GM18498 (cell line): Measurements from ENCODE around the gene ARFGEF2.
"Not testable (repeated sequence)": the region's sequence is repeated elsewhere in the genome, so short reads cannot be mapped to it uniquely, and the experiment has no call there.

Source experiments
- ATAC-seq: cut with Tn5 transposase; IDR thresholded peaks from one replicate; pipeline ENCODE4 v1.9.1; 2021; ENCODE audit warnings: mild to moderate bottlenecking, moderate library complexity; ENCODE audit not compliant: unreplicated experiment

The ARFGEF2 gene

GRCh38 chr20:48926821-48927220 lies 5.3 kb downstream of the ARFGEF2 start:
- no peak for ATAC-seq

- no peak for ATAC-seq
Observed at GRCh38 chr20:48928832-48929725, 7.6 kb downstream of the ARFGEF2 start.

- no peak for ATAC-seq
Observed at GRCh38 chr20:48930035-48930434, 8.5 kb downstream of the ARFGEF2 start.

GRCh38 chr20:48930878-48931277 lies 9.4 kb downstream of the ARFGEF2 start:
- no peak for ATAC-seq

- ATAC-seq = no peak
Observed at GRCh38 chr20:48931527-48932374, 10.2 kb downstream of the ARFGEF2 start.

- ATAC-seq = no peak
Observed at GRCh38 chr20:48932375-48932941, 10.9 kb downstream of the ARFGEF2 start.

GRCh38 chr20:48933017-48933766 lies 11.7 kb downstream of the ARFGEF2 start:
- ATAC-seq = no peak

GRCh38 chr20:48934273-48934877 lies 12.9 kb downstream of the ARFGEF2 start:
- not testable (repeated sequence) for ATAC-seq

- ATAC-seq = not testable (repeated sequence)
Observed at GRCh38 chr20:48934966-48935365, 13.5 kb downstream of the ARFGEF2 start.

- not testable (repeated sequence) for ATAC-seq
Observed at GRCh38 chr20:48936178-48936577, 14.7 kb downstream of the ARFGEF2 start.

GRCh38 chr20:48937674-48938073 lies 16.2 kb downstream of the ARFGEF2 start:
- no peak for ATAC-seq

- ATAC-seq = no peak
Observed at GRCh38 chr20:48938670-48939069, 17.2 kb downstream of the ARFGEF2 start.

GRCh38 chr20:48940170-48940569 lies 18.7 kb downstream of the ARFGEF2 start:
- no peak for ATAC-seq

GRCh38 chr20:48941467-48941866 lies 20.0 kb downstream of the ARFGEF2 start:
- ATAC-seq = no peak

- ATAC-seq = no peak
Observed at GRCh38 chr20:48942730-48943129, 21.2 kb downstream of the ARFGEF2 start.

- ATAC-seq = no peak
Observed at GRCh38 chr20:48944663-48945297, 23.3 kb downstream of the ARFGEF2 start.

GRCh38 chr20:48945840-48946514 lies 24.5 kb downstream of the ARFGEF2 start:
- no peak for ATAC-seq

GRCh38 chr20:48948612-48949011 lies 27.1 kb downstream of the ARFGEF2 start:
- no peak for ATAC-seq
